Mononuclear cell (primary cell): ENCODE data around the gene PALM3. TPM values are rescaled to one million over a fixed set of nuclear protein-coding genes. Genes with fewer than 3 reads are reported as not detected.

Experiments
- H3K27me3 ChIP-seq: 2 replicates; pipeline ENCODE4 v1.6.0; 2011; ENCODE audit warnings: low read length, control low read depth; ENCODE audit not compliant: insufficient read depth
- H3K4me1 ChIP-seq: 2 replicates; pipeline ENCODE4 v1.5.1; 2011; ENCODE audit warnings: mild to moderate bottlenecking, low read length, control low read depth; ENCODE audit not compliant: insufficient read depth
- H3K4me3 ChIP-seq: 2 replicates; pipeline ENCODE4 v1.5.1; 2011; ENCODE audit warnings: mild to moderate bottlenecking, low read length, moderate library complexity
- H3K9me3 ChIP-seq: 2 replicates; pipeline ENCODE4 v1.5.1; 2011; ENCODE audit warnings: low read depth, mild to moderate bottlenecking, control low read depth, low read length
- total RNA-seq: library from RNA; depleted of rRNA; stranded (reverse); fragments of >200 nt; gene quantifications from one replicate; pipeline ENCODE4 v1.2.3, GENCODE V29; 2012

Gene PALM3, protein sequence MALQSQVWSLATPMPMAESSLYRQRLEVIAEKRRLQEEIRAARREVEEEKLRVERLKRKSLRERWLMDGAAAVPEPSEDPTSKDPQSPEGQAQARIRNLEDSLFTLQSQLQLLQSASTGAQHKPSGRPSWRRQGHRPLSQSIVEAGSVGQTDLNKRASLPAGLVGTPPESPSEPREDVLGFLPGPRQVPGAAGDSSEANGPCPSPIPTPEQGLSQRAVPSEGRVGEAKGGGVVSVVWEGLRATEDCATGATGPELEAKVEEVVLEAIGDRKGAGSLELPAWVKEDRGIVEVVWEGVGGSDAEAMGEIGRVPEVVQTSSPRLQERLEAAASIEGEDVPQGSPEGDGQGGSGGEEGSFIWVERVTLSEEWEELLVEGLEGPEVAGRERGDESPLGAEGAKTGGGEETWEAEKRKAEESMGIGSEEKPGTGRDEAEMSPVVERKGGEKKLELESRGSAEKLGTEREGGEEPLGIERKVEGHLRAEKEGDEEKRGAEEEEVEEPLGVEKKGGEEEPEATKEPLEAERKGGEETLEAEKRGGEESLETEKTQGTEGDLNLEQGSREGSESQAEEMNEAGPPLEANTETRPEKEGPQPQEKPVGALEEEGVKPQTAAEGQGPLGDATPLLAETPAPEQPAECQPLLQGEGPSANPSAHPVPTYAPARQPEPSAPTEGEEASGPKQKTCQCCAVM
- total RNA-seq: under 0.01 TPM

DNA sequence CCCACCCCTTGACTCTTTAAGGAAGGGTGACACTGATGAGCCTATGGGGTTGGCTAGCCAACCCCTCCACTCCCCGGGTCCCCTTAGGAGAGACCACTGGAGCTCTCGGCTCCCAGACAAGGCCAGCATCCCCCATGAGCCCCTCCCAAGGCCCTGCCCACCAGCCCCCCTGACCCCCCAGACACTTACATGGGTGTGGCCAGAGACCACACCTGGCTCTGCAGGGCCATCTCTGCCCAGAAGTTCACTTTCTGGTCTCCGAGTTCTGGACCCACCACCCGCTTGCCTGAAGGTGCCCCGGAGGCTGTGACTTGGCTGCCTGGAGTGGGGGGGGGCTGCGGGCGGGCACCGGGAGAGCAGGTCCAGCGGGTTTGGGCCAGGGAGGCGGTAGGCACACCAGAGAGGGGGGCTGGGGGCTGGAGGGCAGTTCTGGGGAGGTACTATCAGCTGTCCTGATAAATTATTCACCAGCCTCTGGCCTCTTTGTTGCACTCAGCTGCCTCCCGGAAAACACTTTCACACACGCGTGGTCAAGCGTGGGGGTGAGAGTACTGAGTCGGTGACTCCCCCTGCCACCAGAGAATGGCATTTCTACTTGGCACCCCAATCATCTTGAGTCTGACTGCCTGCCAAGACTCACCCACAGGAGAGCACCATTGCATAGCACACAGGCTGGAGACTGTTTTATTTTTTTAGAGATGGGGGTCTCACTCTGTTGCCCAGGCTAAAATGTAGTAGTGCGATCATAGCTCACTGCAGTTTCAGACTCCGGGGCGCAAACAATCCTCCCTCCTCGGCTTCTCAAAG, at the start of gene PALM3:
Gene PALM3 (minus strand): TSS at position 326 of the 807 bp plus-strand sequence. CDS start 96 bp downstream, at position 230.
- Histone ChIP-seq H3K4me3 (no peak within 1 kb of the TSS), H3K27me3 (peaks cover 25% of the 10 kb centered on the region), H3K4me1 (peaks cover 16% of the 10 kb centered on the region), H3K9me3 (no peaks in the 10 kb centered on the region)

DNA sequence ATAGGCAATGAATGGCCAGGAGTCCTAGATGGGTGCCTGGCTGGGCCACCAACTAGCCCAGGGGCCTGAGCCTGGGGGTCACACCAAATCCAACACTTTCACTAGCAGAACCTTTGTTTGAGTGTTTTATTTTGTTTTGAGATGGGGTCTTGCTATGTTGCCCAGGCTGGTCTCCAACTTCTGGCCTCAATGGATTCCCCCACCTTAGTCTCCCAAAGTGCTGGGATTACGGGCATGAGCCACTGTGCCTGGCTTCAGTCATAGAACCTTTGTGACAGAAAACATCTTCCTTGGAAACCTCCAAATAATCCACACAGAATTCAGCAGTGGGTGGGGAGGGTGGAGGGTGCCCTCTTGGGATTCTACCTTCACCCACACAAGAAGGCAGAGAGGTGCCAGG, 49.6 kb upstream of the PALM3 start:
- Histone ChIP-seq H3K9me3 (no peaks in the 10 kb centered on the region), H3K4me1 (peaks cover 44% of the 10 kb centered on the region), H3K4me3 (no peak overlapping the region), H3K27me3 (no peaks in the 10 kb centered on the region)

DNA sequence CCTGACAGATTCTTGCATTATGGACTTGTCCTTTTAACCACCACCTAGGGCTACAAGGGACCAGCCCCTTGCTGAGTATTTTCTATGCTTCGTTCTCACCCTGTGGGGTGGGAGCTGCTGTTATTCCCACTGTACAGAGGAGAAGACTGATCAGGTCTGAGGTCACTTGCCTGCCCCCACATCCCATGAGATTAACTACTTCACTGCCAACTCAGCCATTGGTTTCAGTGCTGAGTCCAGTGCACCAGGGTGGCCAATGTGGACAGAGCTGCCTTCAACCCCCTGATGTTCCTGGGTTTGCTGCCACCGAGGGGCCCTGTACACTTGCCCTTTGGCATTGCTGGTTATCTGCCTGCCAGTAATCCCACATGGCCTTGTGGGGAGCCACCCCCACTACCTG, 48.8 kb upstream of the PALM3 start:
- Histone ChIP-seq H3K27me3 (no peaks in the 10 kb centered on the region), H3K9me3 (no peaks in the 10 kb centered on the region), H3K4me3 (no peak overlapping the region), H3K4me1 (peaks cover 36% of the 10 kb centered on the region)

DNA sequence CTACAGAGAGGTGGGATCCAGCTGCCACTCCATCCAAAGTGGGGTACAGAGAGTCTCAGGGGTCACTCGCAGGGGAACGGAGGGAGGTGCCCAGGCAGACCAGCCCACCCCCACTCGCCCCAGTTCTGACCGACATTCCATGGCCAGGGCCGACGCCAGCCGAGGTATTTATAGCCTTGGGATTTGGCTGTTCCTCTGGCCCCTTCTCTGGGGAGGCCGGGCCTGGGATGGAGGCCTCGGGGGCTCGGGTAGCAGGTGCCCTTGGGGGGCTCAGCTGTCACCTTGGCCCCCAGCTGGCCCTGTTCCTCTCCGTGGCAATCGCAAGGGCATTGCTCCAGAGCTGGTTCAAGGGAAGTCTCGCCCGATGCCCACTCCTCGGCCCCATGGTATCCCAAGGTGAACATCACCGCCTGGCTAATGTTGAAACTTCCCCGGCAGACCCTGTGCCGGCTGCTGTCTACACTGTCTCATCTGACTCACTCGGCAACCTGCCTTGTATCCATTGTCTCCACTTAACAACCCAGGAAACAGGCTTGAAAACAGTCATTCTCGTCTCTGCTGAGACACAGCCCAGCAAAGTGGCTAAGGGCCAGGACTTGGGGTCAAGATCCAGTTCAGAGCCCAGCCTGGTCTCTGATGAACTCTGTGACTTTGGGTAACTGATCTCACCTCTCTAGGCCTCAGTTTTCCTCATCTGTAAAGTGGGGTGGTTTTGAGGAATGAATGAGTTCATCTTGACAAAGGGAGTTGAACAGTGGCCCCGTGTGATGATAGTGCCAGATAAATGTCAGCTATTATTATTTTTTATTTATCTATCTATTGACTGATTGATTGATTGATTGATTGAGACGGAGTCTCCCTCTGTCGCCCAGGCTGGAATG, 45.9 kb upstream of the PALM3 start:
- Histone ChIP-seq H3K9me3 (no peaks in the 10 kb centered on the region), H3K4me3 (no peak overlapping the region), H3K4me1 (peaks cover 7% of the 10 kb centered on the region), H3K27me3 (no peaks in the 10 kb centered on the region)

DNA sequence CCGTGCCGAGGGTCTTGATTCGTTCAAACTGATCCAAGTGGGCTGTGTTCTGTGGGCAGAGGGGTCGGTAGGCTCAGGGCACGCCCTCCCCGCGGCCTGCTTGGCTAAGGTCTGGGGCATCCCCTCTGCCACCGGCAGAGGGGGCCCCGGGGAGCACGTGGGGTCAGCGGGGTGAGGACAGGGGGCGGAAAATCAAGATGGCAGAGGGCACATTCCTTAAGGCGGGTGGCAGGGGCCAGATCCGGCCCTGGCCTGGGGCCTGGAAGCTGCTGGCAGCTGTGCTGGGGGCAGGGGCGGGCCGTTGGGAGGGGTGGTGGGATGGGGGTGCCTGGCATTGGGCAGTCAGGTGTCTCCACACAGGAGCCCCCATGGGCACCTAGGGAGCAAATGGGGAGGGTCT, 45.0 kb upstream of the PALM3 start:
- Histone ChIP-seq H3K27me3 (no peaks in the 10 kb centered on the region), H3K4me1 (no peaks in the 10 kb centered on the region), H3K4me3 (no peak overlapping the region), H3K9me3 (no peaks in the 10 kb centered on the region)

DNA sequence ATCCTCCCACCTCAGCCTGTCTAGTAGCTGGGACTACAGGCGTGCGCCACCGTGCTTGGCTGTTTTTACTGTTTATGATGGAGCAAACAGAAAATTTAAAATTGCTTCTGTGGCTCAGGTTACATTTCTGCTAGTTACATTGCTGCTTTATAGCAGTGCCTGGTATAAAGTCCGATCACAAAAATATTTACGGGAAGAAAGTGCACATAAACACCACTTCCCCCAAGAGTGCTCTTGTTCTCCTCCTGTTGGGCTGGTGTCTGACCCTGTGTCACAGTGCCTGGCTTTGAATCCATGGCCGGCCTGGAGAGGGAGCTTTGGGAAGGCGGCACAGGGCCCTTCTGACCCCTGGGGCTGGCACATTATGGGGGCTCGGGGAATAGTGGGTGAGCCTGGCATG, 43.8 kb upstream of the PALM3 start:
- no peaks in the 10 kb centered on the region for H3K27me3 ChIP-seq
- H3K9me3 ChIP-seq: no peaks in the 10 kb centered on the region
- no peak overlapping the region for H3K4me3 ChIP-seq
- H3K4me1 ChIP-seq: no peaks in the 10 kb centered on the region

DNA sequence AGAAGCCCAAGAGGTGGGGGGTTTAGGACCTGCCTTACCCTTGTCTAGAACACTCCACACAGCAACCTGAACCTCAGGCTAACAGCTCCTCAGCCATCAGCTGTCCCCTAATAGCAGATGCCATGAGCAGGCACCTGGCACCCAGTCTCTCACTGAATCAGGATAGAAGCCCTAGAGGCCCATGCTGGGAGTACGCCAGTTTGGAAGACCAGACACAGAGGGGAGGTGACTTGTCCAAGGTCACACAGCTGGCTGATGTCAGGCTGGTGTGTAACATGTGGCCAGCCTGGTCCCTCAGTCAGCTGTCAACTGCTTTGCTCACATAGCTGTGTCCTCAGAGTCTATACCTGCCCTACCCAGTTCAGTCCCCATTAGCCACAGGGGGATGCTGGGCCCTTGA, 41.4 kb upstream of the PALM3 start:
- Histone ChIP-seq H3K9me3 (no peaks in the 10 kb centered on the region), H3K27me3 (no peaks in the 10 kb centered on the region), H3K4me1 (no peaks in the 10 kb centered on the region), H3K4me3 (no peak overlapping the region)

DNA sequence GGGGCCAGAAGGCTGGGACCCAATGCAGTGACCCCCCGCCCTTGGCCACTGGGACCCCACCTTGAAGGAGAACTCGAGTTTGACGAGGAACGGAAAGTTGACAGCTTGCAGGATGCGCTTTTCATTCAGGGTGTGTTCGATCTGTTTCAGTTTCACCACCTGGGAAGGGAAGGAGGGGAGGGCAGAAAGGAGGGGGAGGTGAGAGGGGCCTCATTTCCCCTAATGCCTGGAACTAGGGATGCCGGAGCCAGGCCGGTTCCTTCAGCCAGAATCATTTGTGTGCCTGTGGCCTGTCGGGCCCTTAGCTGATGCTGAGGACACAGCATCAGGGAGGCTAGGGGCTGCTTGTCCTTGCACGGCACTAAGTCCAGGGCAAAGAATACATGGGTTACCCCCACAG, 40.9 kb upstream of the PALM3 start:
- no peaks in the 10 kb centered on the region for H3K27me3 ChIP-seq
- H3K9me3 ChIP-seq: no peaks in the 10 kb centered on the region
- no peak overlapping the region for H3K4me3 ChIP-seq
- H3K4me1 ChIP-seq: no peaks in the 10 kb centered on the region

DNA sequence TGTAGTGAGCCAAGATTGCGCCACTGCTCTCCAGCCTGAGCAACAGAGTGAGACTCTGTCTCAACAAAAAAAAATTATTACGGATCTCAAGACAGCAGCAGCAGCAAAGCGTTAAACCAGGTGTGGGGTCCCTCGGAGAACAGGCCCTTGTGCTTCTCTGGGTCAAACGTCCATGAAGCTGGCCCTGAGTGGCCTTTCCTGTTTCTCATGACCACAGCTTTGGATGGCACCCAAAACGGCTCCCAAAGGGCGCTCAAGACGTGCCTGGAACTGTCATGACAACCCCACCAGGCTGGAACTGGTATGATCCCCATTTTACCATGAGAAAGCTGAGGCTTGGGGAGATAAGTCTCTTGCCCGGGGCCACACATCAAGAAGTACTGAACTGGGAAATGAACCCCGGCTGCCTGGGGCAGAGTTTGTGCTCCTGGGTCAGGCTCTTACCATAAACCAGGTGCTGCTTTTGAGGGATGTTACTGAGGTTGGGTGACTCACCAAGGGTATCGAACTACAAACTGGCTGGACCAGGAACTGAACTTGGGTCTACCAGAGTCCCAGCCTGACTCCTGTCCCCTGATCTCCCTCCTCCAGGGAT, 40.3 kb upstream of the PALM3 start:
- Histone ChIP-seq H3K4me1 (no peaks in the 10 kb centered on the region), H3K4me3 (no peak overlapping the region), H3K27me3 (no peaks in the 10 kb centered on the region), H3K9me3 (no peaks in the 10 kb centered on the region)

DNA sequence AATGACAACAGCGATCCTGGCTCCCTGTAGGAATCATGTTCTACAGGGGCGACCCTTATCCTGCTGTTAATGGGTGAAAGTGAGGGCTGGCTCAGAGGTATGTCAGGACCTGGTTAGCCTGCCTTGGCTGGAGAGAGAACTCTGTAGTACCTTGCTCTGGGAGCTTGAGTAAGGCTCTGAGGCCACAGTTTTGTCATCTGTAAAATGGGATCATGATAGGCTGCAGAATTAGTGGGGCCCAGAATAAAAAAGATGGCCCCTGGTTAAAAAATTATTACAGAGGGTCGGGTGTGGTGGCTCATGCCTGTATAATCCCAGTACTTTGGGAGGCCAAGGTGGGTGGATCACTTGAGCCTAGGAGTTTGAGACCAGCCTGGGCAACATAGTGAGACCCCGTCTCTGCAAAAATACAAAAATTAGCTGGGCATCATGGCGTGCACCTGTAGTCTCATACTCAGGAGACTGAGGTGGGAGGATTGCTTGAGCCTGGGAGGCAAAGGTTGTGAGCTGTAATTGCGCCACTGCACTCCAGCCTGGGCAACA, 39.2 kb upstream of the PALM3 start:
- Histone ChIP-seq H3K9me3 (no peaks in the 10 kb centered on the region), H3K4me3 (no peak overlapping the region), H3K27me3 (no peaks in the 10 kb centered on the region), H3K4me1 (no peaks in the 10 kb centered on the region)

DNA sequence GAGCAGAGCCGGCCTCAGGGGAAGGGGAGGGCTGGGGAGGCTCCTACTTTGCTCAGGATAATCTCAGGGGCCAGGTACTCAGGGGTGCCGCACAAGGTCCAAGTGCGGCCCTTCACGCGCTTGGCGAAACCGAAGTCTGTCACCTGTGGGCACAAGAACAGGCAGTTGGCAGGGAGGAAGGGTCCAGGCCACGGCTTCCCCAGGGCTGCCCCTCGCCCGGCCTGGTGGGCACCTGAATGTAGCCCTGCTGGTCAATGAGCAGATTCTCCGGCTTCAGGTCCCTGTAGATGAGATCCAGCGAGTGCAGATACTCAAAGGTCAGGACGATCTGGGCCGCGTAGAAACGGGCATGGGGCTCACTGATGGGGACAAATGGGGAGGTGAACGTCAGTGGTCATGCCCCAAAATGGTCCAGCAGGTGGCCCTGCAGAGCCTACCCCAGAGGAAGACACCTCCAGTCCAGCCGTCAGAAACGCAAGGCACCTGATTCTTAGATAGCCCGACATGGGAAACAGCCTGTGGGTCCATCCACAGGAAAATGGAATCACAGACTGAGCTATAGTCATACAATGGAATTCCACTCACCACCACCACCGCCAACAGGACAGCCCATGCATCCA, 35.8 kb upstream of the PALM3 start:
- Histone ChIP-seq H3K4me1 (no peaks in the 10 kb centered on the region), H3K27me3 (no peaks in the 10 kb centered on the region), H3K9me3 (no peaks in the 10 kb centered on the region), H3K4me3 (no peak overlapping the region)

DNA sequence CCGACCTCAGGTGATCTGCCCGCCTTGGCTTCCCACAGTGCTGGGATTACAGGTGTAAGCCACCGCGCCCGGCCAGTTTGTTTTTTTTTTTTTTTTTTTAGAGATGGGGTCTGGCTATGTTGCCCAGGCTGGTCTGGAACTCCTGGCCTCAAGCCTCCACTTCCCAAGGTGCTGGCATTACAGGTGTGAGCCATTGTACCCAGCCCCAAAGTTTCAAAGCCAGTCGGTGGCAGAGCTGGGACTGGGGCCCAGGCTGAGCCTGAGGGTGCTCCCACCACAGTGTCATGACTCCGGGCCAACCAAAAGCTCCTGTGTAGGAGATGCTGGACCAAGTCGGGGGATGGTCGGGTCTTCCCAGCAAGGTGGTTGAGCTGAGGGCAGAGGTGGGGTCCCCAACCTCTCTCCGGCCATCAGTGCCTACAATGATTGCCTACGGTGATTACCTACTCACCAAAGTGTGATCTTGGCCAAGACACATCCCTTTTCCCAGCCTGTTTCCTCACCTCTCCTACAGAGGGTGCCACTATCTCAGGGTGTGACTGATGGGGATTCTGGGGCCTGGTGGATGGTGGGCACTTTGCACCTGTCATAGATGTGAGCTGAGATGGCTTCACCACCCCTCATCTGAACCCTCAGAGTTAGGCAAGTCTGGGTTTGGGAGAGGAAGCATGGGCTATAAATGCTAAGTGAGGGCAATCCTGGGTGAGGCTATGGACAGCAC, 34.6 kb upstream of the PALM3 start:
- Histone ChIP-seq H3K4me3 (no peak overlapping the region), H3K9me3 (no peaks in the 10 kb centered on the region), H3K27me3 (no peaks in the 10 kb centered on the region), H3K4me1 (peaks cover 8% of the 10 kb centered on the region)

DNA sequence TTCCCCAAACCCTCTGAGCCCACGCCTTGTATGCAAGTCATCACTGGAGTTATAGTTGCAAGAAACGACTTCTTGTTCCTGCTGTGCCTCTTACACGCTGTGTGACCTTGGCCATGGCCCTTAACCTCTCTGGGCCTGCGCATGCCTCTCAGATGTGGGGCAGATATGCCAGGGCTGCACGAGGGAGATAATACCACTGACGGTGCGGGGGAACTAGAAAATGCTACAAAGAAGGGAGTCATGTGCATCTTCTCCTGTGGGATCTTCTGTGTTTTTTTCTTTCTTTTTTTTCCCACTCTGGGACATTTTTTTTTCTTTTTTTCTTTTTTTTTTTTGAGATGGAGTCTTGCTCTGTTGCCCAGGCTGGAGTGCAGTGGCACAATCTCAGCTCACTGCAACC, 33.0 kb upstream of the PALM3 start:
- no peaks in the 10 kb centered on the region for H3K27me3 ChIP-seq
- peaks cover 8% of the 10 kb centered on the region for H3K4me1 ChIP-seq
- no peaks in the 10 kb centered on the region for H3K9me3 ChIP-seq
- H3K4me3 ChIP-seq: no peak overlapping the region
